Fibroblast of villous mesenchyme (primary cell): Measurements from ENCODE around the gene FARP2. TPM values are rescaled to one million over a fixed set of nuclear protein-coding genes. Genes with fewer than 3 reads are reported as not detected.
A peak's percentile ranks its signal among the peaks of the same experiment; 100 is the strongest.

Experiments used
- DNase-seq: peaks from one replicate; pipeline ENCODE4 v3.0.0-alpha.2; 2010; ENCODE audit warnings: low read depth
- H3K4me3 ChIP-seq: 2 replicates; pipeline ENCODE4 v1.5.1; 2011; ENCODE audit warnings: low read depth, mild to moderate bottlenecking, low read length
- total RNA-seq: library from RNA; depleted of rRNA; stranded (reverse); fragments of >200 nt; gene quantifications from 2 replicates; pipeline ENCODE4 v1.2.3, GENCODE V29; 2012
- TF ChIP-seq, protein P1 (sequence below): IDR thresholded peaks from 2 replicates; pipeline ENCODE4 v1.5.1; 2012; ENCODE audit warnings: low read depth, mild to moderate bottlenecking, low read length; ENCODE audit not compliant: insufficient read depth

FARP2 gene
- total RNA-seq, 1 donor: 37.6 TPM

- TF ChIP-seq, protein P1, sequence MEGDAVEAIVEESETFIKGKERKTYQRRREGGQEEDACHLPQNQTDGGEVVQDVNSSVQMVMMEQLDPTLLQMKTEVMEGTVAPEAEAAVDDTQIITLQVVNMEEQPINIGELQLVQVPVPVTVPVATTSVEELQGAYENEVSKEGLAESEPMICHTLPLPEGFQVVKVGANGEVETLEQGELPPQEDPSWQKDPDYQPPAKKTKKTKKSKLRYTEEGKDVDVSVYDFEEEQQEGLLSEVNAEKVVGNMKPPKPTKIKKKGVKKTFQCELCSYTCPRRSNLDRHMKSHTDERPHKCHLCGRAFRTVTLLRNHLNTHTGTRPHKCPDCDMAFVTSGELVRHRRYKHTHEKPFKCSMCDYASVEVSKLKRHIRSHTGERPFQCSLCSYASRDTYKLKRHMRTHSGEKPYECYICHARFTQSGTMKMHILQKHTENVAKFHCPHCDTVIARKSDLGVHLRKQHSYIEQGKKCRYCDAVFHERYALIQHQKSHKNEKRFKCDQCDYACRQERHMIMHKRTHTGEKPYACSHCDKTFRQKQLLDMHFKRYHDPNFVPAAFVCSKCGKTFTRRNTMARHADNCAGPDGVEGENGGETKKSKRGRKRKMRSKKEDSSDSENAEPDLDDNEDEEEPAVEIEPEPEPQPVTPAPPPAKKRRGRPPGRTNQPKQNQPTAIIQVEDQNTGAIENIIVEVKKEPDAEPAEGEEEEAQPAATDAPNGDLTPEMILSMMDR: peak; percentile 26
- H3K4me3 ChIP-seq: peak overlapping the region; percentile 83
- DNase-seq: peak; percentile 44
These were observed 151.6 kb downstream of the FARP2 start for GRCh38 chr2:241507430-241508239.

DNA sequence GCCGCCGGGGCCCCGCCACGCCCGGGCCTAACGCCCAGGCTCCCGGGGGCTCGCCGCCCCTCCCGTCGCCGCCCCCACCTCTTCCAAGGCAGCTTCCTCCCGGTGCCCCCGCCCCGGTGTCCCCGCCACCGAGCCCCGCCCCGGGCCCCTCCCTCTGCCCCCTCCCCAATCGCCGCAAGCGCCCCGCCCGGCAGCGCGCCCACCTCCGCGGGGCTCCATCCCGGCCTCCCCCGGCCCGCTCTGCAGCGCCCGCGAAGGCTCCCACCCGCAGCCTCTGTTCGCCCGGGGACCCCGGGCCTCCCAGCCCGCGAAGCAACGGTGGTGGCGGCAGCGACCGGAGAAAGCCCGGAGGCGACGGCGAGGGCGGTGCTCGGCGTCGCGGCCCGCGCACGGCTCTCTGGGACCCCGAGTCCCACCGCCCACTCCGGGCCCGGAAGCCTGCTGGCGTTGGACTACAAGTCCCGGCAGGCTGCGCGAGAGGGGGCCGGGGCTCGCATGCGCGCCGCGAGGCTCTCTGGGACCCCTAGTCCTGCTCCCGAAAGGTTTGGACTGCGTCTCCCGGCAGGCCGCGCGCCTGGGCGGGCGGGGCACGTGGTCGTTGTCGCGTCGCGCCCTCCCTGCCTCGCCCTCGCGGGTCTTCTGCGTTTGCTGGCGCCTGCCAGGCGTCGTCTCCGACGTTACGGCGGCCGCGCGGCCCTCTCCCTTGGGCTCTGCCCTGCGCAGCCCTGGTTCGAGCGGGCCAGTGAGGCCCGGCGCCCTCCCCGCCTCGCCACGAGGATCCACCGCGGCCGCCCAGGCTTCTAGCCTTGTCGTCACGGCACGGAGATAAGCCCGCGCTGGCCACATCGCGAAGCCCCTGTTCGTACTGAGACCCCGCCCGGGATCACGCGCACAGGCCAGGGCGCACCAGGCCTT is 152.4 kb downstream of the FARP2 start, which contains the start of gene STK25:
TSS of gene STK25 (minus strand) at position 345 of the 915 bp plus-strand sequence. CDS start 549 bp downstream, outside the sequence.
- TF ChIP-seq, protein P1: no peak
- H3K4me3 ChIP-seq: peak within 1 kb of the TSS; percentile 83
- peak; percentile 98 for DNase-seq

- TF ChIP-seq, protein P1: no peak
- no peak for DNase-seq
- peak overlapping the region; percentile 83 for H3K4me3 ChIP-seq
These were observed 153.2 kb downstream of the FARP2 start for GRCh38 chr2:241509155-241509784.

DNA sequence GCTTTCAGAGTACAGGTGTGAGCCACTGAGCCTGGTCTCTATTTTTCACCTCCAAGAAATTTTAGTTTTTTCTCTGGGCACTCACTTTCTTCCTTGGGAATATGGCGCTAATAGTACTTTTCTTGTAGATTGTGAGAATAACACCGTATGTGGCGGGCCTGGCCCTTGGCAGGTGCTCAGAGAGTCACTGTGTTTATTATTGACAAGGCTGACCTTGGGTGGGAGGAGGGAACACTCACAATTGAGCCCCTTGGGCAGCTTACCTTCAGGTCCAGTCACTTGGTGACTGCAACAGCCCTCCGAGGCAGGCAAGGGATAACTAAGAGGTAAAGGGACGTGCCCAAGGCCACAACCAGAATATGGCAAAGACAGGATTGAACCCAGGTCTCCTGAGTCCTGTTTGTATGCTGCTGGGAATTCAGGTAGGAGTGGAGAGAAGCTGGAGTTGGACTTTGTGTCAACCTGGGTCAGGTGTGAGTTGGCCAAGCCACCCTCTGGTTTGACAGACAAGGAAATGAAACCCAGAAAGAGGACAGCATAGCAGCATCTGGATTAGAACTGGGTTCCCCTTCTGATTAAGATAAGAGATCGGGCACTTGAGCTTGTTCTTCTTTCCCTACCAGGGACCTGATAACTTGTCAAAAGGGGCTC is 155.1 kb downstream of the FARP2 start:
- TF ChIP-seq, protein P1: no peak
- no peak overlapping the region for H3K4me3 ChIP-seq
- no peak for DNase-seq

DNA sequence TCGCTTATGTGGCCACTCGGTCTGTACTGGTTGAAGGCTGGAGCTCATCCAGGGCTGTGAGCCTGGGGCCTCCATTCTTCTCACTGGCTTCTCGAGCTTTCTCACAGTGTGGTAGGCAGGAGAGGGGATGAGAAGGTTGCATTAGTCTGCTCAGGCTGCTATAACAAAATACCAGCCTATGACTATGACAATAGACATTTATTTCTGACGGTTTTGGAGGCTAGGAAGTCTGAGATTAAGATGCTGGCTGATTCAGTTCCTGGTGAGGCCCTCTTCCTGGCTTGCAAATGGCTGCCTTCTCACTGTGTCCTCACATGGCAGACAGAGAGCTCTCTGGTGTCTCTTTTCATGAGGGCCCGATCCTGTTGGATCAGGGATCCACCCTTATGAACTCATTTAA is 158.5 kb downstream of the FARP2 start:
- no peak overlapping the region for H3K4me3 ChIP-seq
- TF ChIP-seq, protein P1: no peak
- DNase-seq: no peak
